Heart left ventricle (tissue), 16 donors: ENCODE data around the gene UST. TPM values are rescaled to one million over a fixed set of nuclear protein-coding genes. Genes with fewer than 3 reads are reported as not detected.
A peak's percentile ranks its signal among the peaks of the same experiment; 100 is the strongest.

Source experiments
- ATAC-seq, 4 donors: fragments of 200-7000 bp; cut with Tn5 transposase; one replicate each; pipeline ENCODE4 v1.9.1; 2020 to 2022; ENCODE audit warnings: moderate library complexity in 4 of 4, mild to moderate bottlenecking in 3 of 4, moderate number of reproducible peaks in 1 of 4
- DNase-seq, 5 donors: peaks; one replicate each; pipeline ENCODE4 v3.0.0-alpha.2; 2020
- H3K27ac ChIP-seq, 12 donors: fragments of 200-600 bp; sonication (generic) in 4 of 12; one replicate each; pipeline versions ENCODE4 v1.5.0 to v1.8.0; 2016 to 2022; ENCODE audit warnings: mild to moderate bottlenecking in 2 of 12
- H3K27me3 ChIP-seq, 9 donors: fragments of 200-600 bp; sonication (generic) in 2 of 9; one replicate each; pipeline versions ENCODE4 v1.5.1 to v1.8.0; 2016 to 2022; ENCODE audit warnings: mild to moderate bottlenecking in 3 of 9
- H3K36me3 ChIP-seq, 9 donors: fragments of 200-600 bp; sonication (generic) in 2 of 9; one replicate each; pipeline versions ENCODE4 v1.5.0 to v1.8.0; 2018 to 2022; ENCODE audit warnings: mild to moderate bottlenecking in 2 of 9
- H3K4me1 ChIP-seq, 12 donors: fragments of 200-600 bp; sonication (generic) in 4 of 12; one replicate each; pipeline versions ENCODE4 v1.5.0 to v1.8.0; 2016 to 2022; ENCODE audit warnings: mild to moderate bottlenecking in 3 of 12
- H3K4me3 ChIP-seq, 12 donors: fragments of 200-600 bp; sonication (generic) in 4 of 12; one replicate each; pipeline versions ENCODE4 v1.5.0 to v1.8.0; 2017 to 2022; ENCODE audit warnings: mild to moderate bottlenecking in 9 of 12, moderate library complexity in 4 of 12
- H3K9me3 ChIP-seq, 12 donors: fragments of 200-600 bp; sonication (generic) in 4 of 12; one replicate each; pipeline versions ENCODE4 v1.5.0 to v1.8.0; 2016 to 2022; ENCODE audit warnings: mild to moderate bottlenecking in 1 of 12
- CTCF ChIP-seq, 12 donors: fragments of 200-600 bp; sonication (generic) in 4 of 12; IDR thresholded peaks; one replicate each; pipeline versions ENCODE4 v1.5.0 to v1.8.0; 2018 to 2022; ENCODE audit warnings: antibody characterized with exemption in 12 of 12, mild to moderate bottlenecking in 5 of 12
- POLR2A ChIP-seq, 2 donors: fragments of 450-650 bp; IDR thresholded peaks; one replicate each; pipeline ENCODE4 v1.6.1; 2017; ENCODE audit warnings: antibody characterized with exemption in 2 of 2, mild to moderate bottlenecking in 2 of 2, moderate library complexity in 2 of 2
- WGBS, 4 donors: extraction: QIAGEN DNeasy Blood & Tissue Kit in 2 of 4; methylation state at CpG; one replicate each; pipeline versions ENCODE4 v1.1.5 to v1.1.7; 2013 to 2018; 5-methylcytosine and 5-hydroxymethylcytosine counted together
- intact Hi-C, 10 donors: fragments of 100-400 bp; cut with DNase I; formaldehyde crosslinking; loops; one replicate each; pipeline versions ENCODE4 v1.11.1 to v1.14.2; 2022
- polyA plus RNA-seq, 2 donors: library from polyadenylated mRNA; stranded (reverse); fragments of 200-250 nt; gene quantifications; one replicate each; pipeline ENCODE4 v1.2.3, GENCODE V29; 2013
- total RNA-seq, 9 donors: library from RNA; depleted of rRNA in 2 of 9; stranded (reverse); fragments of >200 nt in 2 of 9; fragmentation: NEBNext Ultra II Directional in 3 of 9; extraction: Animal tissue kit (Norgen Biotek cat#: 25700) in 3 of 9; gene quantifications; one replicate each; pipeline versions ENCODE4 v1.1.0 to v1.2.4, GENCODE V29; 2016 to 2023
- donor health status: ischemic (EF 13 %, LVEDD 7.1; RV severe dilation, severe dysfunction).
- donor health status: healthy with polysubstance abuse.
- donor health status: DM: no; HTN: yes; CAD: no.
- donor health status: DM: no; HTN: no; CAD: no.
- donor health status: ischemic (EF 25% LVEDD 6.9; RV normal size, moderate dysfunction).
- donor health status: ischemic (EF 25% LVEDD 5.7; RV mildly dilated, moderate dysfunction).
- donor health status: healthy.
- donor health status: DM: yes; HTN: yes; CAD: no.
- donor health status: ischemic (EF 35%, LVEDD 5.7; RV mildly dilated, moderate dysfunction).
- donor health status: nonischemic (EF 11% LVEDD 7.7; RV severe dilation, severe dysfunction).
- donor health status: DM: yes; HTN: yes; CAD: no.
- donor health status: PGD.
- donor health status: ischemic (EF 29% LVEDD 5.4; RV normal size, mild dysfunction).
- donor health status: nonischemic (EF 23%, LVEDD 6.1; RV moderate dilation, normal function).

The UST gene
- total and polyA plus RNA-seq, 11 donors: 1.1 to 5.8 (median 2.7) TPM

- WGBS, 4 donors: 68 to 74% (median 70%) methylated on average over 2 of the region's 2 CpGs
- H3K36me3 ChIP-seq: no peaks in the 10 kb centered on the region
- DNase-seq (no peak), ATAC-seq (no peak)
- no peak for TF ChIP-seq POLR2A (IDR thresholded peaks at IDR 0.05)
- H3K4me1 ChIP-seq: peaks cover 0 to 7% (median 5%) of the 10 kb centered on the region in 12 donors
- H3K27me3 ChIP-seq: no peaks in the 10 kb centered on the region
- intact Hi-C loops: loop anchor here in 4 of 10 donors (5.0 kb wide), 2 partner anchors 38 to 43 kb away; no protein-coding TSS in a partner anchor
- H3K9me3 ChIP-seq: no peaks in the 10 kb centered on the region
- H3K4me3 ChIP-seq: no peak overlapping the region
- no peak overlapping the region for H3K27ac ChIP-seq
Measured at GRCh38 chr6:149074832-149075258, 328.0 kb downstream of the UST start.

DNA sequence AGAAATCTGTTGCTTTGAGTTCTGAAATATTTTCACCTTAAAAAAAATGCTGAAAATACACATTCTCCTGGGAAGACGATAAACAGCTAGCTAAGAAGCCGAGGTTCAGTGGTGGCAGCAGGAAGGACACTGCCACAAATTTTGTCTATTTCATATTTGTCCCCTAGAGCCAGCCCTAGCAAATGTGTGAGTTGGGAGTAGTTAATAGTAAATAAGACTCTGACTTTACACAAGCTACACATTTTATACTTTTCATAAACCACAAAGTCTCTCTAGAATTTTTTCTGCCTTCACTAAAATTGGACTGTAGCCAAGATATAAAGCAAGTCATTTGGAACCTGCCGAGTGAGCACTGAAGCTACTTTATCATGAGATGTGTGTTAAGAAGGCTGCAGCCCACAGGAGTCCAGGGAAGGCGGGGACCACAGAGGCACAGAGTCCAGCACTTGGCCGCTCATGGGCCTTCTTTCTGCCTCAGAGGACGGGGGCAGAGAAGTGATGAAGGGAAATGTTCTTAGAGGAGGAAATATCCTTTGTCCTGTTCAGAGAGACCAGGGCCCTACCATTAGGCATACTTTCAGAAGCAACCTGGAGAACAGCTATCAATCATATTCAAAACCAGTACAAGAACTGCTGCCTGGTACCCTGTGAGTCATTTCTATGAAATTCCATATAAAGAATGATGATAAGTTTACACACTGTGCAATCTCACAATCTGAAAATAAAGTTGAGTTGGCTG is 329.0 kb downstream of the UST start:
- DNase-seq (no peak), ATAC-seq (no peak)
- Histone ChIP-seq H3K27ac (peak overlapping the region in 1 of 12 donors; percentile 22), H3K27me3 (no peaks in the 10 kb centered on the region), H3K36me3 (no peaks in the 10 kb centered on the region), H3K4me3 (no peak overlapping the region), H3K9me3 (no peaks in the 10 kb centered on the region), H3K4me1 (peaks cover 0 to 16% (median 13%) of the 10 kb centered on the region in 12 donors)
- no peak for TF ChIP-seq POLR2A (IDR thresholded peaks at IDR 0.05)
- TF ChIP-seq CTCF (IDR thresholded peaks at IDR 0.05): no peak
- intact Hi-C loops: loop anchor here in 4 of 10 donors (5.0 kb wide), 2 partner anchors 38 to 43 kb away; no protein-coding TSS in a partner anchor
- WGBS, 4 donors: 73 to 83% (median 76%) methylated on average over 6 of the region's 6 CpGs

GRCh38 chr6:149076355-149076734 is 329.5 kb downstream of the UST start:
- no peak overlapping the region for H3K27ac ChIP-seq
- no peak for TF ChIP-seq POLR2A (IDR thresholded peaks at IDR 0.05)
- TF ChIP-seq CTCF (IDR thresholded peaks at IDR 0.05): no peak
- no peaks in the 10 kb centered on the region for H3K27me3 ChIP-seq
- H3K36me3 ChIP-seq: no peaks in the 10 kb centered on the region
- DNase-seq: no peak
- peaks cover 0 to 19% (median 14%) of the 10 kb centered on the region in 12 donors for H3K4me1 ChIP-seq
- no peak overlapping the region for H3K4me3 ChIP-seq
- intact Hi-C loops: loop anchor here in 4 of 10 donors (5.0 kb wide), 2 partner anchors 39 to 44 kb away; no protein-coding TSS in a partner anchor
- 71 to 81% (median 75%) methylated on average over 2 of the region's 2 CpGs for WGBS, 4 donors
- no peaks in the 10 kb centered on the region for H3K9me3 ChIP-seq
- no peak for ATAC-seq

- Histone ChIP-seq H3K4me1 (peaks cover 0 to 21% (median 14%) of the 10 kb centered on the region in 12 donors), H3K27ac (no peak overlapping the region), H3K27me3 (no peaks in the 10 kb centered on the region), H3K36me3 (no peaks in the 10 kb centered on the region), H3K9me3 (no peaks in the 10 kb centered on the region), H3K4me3 (no peak overlapping the region)
- ATAC-seq (no peak), DNase-seq (no peak)
- 83 to 93% (median 89%) methylated on average over 6 of the region's 6 CpGs for WGBS, 4 donors
- TF ChIP-seq POLR2A (IDR thresholded peaks at IDR 0.05) (no peak), CTCF (IDR thresholded peaks at IDR 0.05) (no peak)
- intact Hi-C loops: loop anchor here in 4 of 10 donors (5.0 kb wide), 2 partner anchors 40 to 45 kb away; no protein-coding TSS in a partner anchor
Measured at GRCh38 chr6:149077208-149077607, 330.4 kb downstream of the UST start.
